HG03457 (cell line): Measurements from ENCODE around the gene TUBD1.

ENCODE experiments used
- ATAC-seq: cut with Tn5 transposase; IDR thresholded peaks from one replicate; pipeline ENCODE4 v1.9.1; 2021; ENCODE audit warnings: moderate number of reproducible peaks; ENCODE audit not compliant: unreplicated experiment

The TUBD1 gene

GRCh38 chr17:59826706-59827453 is 65.9 kb downstream of the TUBD1 start:
- ATAC-seq, result no peak

GRCh38 chr17:59825533-59826322 is 67.0 kb downstream of the TUBD1 start:
- no peak for ATAC-seq

GRCh38 chr17:59815965-59816364 is 76.8 kb downstream of the TUBD1 start:
- no peak for ATAC-seq

- ATAC-seq, result no peak
Measured at GRCh38 chr17:59814685-59815084, 78.1 kb downstream of the TUBD1 start.

GRCh38 chr17:59814276-59814675 is 78.5 kb downstream of the TUBD1 start:
- ATAC-seq, result no peak

- no peak for ATAC-seq
Measured at GRCh38 chr17:59812139-59812538, 80.6 kb downstream of the TUBD1 start.

- ATAC-seq, result no peak
Measured at GRCh38 chr17:59811209-59811608, 81.5 kb downstream of the TUBD1 start.

- no peak for ATAC-seq
Measured at GRCh38 chr17:59810894-59811153, 81.9 kb downstream of the TUBD1 start.
